Measurements from ENCODE around the gene NFYA. TPM values are rescaled to one million over a fixed set of nuclear protein-coding genes. Genes with fewer than 3 reads are reported as not detected.

NFYA gene
- total RNA-seq, 1 donor from 2014 or later: 47.9 TPM

DNA sequence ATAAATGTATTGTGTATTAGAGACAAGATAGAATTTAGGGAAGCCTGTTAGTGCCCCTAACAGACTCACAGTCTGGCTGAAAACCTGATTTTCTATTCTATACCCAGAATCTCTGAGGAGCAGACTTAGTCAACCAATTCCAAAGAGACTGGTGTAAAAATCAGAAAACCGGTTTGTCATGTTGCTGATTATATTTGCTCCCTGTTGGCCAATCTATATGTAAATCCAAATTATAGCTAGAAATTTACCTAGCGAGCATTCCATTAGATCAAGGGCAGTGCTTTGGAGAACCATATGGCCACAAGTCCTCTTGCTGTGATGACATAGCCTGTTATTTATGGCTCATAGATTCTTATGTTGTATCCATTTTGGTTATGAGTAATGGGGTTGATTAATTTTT is 4.8 kb downstream of the NFYA start:
- no peak for DNase-seq (ENCODE audit: low spot score)
- Histone ChIP-seq H3K9ac (no peak overlapping the region), H3F3A (ENCODE audit: low read depth) (peaks cover 16% of the 10 kb centered on the region), H4K20me1 (ENCODE audit: low read depth) (peaks cover 74% of the 10 kb centered on the region), H3K36me3 (peaks cover 5% of the 10 kb centered on the region), H3K4me3 (no peak overlapping the region), H3K9me3 (ENCODE audit: low read depth) (no peaks in the 10 kb centered on the region), H3K27ac (no peak overlapping the region), H3K79me2 (ENCODE audit: low read depth) (peaks cover 93% of the 10 kb centered on the region), H3K4me1 (peaks cover 26% of the 10 kb centered on the region), H3K27me3 (no peaks in the 10 kb centered on the region), H2AFZ (replicated peaks) (no peak overlapping the region), H3K4me2 (no peak overlapping the region)
- TF ChIP-seq EZH2 (IDR thresholded peaks at IDR 0.05): no peak
- TF ChIP-seq CTCF (IDR thresholded peaks at IDR 0.05): no peak
- TF ChIP-seq EZH2phosphoT487 (IDR thresholded peaks at IDR 0.05): no peak
- peaks cover 10% of the 10 kb centered on the region for H3K36me3 Mint-ChIP-seq
- no peak overlapping the region for H3K4me3 Mint-ChIP-seq
- no peaks in the 10 kb centered on the region for H3K9me3 Mint-ChIP-seq
- H3K4me1 Mint-ChIP-seq: peaks cover 19% of the 10 kb centered on the region
- no peak overlapping the region for H3K27ac Mint-ChIP-seq
- H3K27me3 Mint-ChIP-seq (ENCODE audit: insufficient read depth, low read depth): no peaks in the 10 kb centered on the region

- Mint-ChIP-seq H3K27ac (no peak overlapping the region), H3K36me3 (peaks cover 10% of the 10 kb centered on the region), H3K9me3 (no peaks in the 10 kb centered on the region), H3K4me3 (no peak overlapping the region), H3K27me3 (ENCODE audit: insufficient read depth, low read depth) (no peaks in the 10 kb centered on the region), H3K4me1 (peaks cover 19% of the 10 kb centered on the region)
- Histone ChIP-seq H3K79me2 (ENCODE audit: low read depth) (peaks cover 99% of the 10 kb centered on the region), H3K4me3 (no peak overlapping the region), H3K36me3 (peaks cover 5% of the 10 kb centered on the region), H3K4me2 (no peak overlapping the region), H3K9me3 (ENCODE audit: low read depth) (no peaks in the 10 kb centered on the region), H3K9ac (no peak overlapping the region), H3F3A (ENCODE audit: low read depth) (peaks cover 13% of the 10 kb centered on the region), H4K20me1 (ENCODE audit: low read depth) (peaks cover 79% of the 10 kb centered on the region), H3K27ac (no peak overlapping the region), H2AFZ (replicated peaks) (no peak overlapping the region), H3K27me3 (no peaks in the 10 kb centered on the region), H3K4me1 (peaks cover 26% of the 10 kb centered on the region)
- TF ChIP-seq CTCF (IDR thresholded peaks at IDR 0.05) (no peak), EZH2 (IDR thresholded peaks at IDR 0.05) (no peak)
- no peak for DNase-seq (ENCODE audit: low spot score)
Observed at GRCh38 chr6:41078101-41078500, 5.3 kb downstream of the NFYA start.

- H3K27ac Mint-ChIP-seq: no peak overlapping the region
- H3K4me3 Mint-ChIP-seq: no peak overlapping the region
- Histone ChIP-seq H3K79me2 (ENCODE audit: low read depth) (peaks cover 100% of the 10 kb centered on the region), H4K20me1 (ENCODE audit: low read depth) (peaks cover 84% of the 10 kb centered on the region), H3K9ac (no peak overlapping the region), H3K36me3 (peaks cover 6% of the 10 kb centered on the region), H3K4me3 (no peak overlapping the region), H2AFZ (replicated peaks) (no peak overlapping the region), H3K27ac (no peak overlapping the region), H3K4me1 (peaks cover 26% of the 10 kb centered on the region), H3F3A (ENCODE audit: low read depth) (peaks cover 4% of the 10 kb centered on the region), H3K9me3 (ENCODE audit: low read depth) (no peaks in the 10 kb centered on the region), H3K27me3 (no peaks in the 10 kb centered on the region), H3K4me2 (no peak overlapping the region)
- H3K27me3 Mint-ChIP-seq (ENCODE audit: insufficient read depth, low read depth): no peaks in the 10 kb centered on the region
- peaks cover 17% of the 10 kb centered on the region for H3K4me1 Mint-ChIP-seq
- TF ChIP-seq CTCF (IDR thresholded peaks at IDR 0.05) (no peak), EZH2 (IDR thresholded peaks at IDR 0.05) (no peak), EZH2phosphoT487 (IDR thresholded peaks at IDR 0.05) (no peak)
- H3K9me3 Mint-ChIP-seq: no peaks in the 10 kb centered on the region
- H3K36me3 Mint-ChIP-seq: peaks cover 16% of the 10 kb centered on the region
- no peak for DNase-seq (ENCODE audit: low spot score)
Observed at GRCh38 chr6:41079080-41079479, 6.3 kb downstream of the NFYA start.
